NCI-H345 treated with DMSO at 0.1 percent for 48 hours (cell line): ENCODE results near the gene GDPD4.

Experiments
- DNase-seq: peaks from one replicate; lab custom pipeline; 2025; ENCODE audit not compliant: unreplicated experiment; lab: John Stamatoyannopoulos, UW

The GDPD4 gene

DNA sequence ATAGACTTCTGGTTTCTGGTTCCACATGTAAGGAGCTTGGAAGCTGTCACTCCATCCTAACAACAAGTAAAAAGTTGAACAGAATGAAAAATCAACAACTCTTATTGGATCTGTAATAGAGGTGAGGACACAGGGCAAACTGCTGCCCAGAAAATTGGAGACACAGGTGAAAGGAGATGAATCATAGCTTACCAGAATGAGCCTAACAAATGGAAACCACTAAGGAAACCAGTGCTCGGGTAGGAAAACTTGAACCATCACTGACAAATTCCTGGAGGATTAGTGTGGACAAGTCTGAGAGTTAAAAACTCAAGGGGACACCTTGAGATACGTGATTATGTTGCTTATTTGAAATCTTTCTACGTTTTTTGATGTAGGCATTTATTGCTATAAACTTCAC, 52.1 kb downstream of the GDPD4 start:
- DNase-seq: no peak

DNA sequence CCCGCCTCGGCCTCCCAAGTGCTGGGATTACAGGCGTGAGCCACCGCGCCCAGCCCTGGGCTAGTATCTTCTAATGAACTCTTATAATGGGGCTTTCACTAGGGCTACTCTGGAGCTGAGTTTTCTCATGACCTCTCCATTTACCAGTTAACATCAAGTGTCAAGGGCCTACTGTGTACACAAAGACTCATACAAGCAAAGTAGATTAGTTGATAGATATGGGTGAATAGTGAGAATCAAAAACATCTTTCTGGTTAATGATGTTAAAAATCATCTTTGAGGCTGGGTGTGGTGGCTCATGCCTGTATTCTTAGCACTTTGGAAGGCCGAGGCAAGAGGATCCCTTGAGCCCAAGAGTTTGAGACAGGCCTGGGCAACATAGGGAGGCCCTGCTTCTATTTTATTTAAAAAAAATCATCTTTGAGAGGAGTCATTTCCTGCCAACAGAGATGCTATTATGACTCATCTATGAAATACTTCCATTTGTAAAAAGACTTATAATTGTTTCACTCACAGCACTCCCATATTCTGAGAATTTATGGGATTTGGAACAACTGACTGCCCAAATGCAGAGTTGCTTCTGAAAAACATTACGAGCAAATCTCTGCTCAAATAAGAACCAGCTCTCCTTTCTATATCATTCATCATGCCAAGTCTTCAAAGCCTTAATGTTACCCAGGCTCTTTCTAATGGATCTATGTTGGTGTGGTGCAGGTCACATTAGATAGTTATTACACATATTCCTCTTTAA, 57.0 kb downstream of the GDPD4 start:
- no peak for DNase-seq

DNA sequence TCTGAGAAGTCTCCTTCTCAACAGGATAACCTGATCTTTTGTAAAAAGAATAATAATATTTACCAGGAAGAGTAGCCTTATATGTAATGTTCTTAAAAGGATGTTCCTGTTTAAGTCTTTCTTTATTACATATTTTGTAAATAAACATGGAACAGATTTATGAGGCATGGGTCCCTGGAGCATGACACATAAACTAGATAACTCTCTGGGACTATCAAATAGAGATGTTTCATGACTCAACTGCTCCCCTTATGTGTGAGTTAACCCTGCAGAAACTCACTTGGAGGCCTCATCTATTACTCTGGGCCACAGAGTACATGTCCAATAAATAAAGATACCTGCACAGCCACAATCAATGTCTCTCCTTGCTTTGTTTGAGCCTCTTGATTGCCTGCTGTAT, 64.6 kb downstream of the GDPD4 start:
- DNase-seq: no peak

DNA sequence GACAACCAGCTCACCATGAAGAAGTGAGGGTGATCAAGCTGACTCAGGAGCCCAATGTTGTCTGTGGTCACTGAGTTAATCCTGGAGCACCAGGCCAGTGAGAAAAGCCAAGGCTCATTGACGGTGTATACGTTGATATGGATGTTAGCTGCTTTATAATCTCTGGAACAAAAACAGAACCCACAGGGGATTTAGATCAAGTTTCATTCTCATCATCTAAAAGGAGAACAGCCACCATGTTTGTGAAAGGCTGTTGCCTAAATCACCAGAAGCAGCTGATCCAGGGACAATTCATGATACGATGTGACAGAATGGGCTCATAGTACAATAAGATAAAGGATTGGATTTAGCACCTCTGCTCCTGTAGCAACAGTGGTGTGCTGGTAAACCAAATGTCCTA, 68.5 kb downstream of the GDPD4 start:
- peak; percentile 6 for DNase-seq

DNA sequence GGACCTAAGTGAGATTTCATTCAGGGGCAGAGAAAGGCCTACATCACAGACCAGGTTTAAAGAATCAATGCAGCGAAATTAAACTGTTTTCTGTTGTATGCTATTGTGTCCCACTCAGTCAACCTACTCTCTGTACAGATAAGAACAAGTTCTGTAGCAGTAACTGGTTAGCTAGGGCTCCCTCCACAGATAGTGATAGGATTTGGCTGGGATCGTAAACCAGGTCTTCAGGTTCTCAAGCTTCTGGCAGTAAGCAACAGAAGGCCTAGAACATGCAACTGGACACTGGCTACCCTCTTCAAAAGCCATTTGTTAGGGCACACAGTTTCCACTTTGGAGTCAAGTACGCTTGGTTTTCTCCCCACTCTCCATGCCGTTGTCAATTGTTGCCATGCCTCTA, 69.2 kb downstream of the GDPD4 start:
- no peak for DNase-seq

DNA sequence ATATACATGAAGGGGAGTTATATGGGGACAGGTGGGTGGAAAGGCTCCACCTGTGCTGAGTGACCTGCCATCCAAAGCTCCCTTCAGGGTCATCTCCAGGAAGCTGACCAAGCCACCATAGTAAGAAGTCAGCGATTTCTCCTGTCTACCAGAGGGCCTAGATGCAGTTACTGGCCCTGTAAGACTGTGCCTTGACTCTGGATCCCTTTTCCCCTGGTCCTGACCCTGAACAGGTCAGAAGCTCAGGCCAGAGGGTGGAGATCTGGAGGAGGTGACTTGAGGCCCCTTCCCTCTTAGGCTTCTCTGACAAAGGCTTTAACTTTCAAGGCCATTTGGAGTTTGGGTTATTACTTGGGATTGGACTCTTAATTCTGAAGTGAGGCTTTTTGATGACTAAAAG, 69.7 kb downstream of the GDPD4 start:
- no peak for DNase-seq

DNA sequence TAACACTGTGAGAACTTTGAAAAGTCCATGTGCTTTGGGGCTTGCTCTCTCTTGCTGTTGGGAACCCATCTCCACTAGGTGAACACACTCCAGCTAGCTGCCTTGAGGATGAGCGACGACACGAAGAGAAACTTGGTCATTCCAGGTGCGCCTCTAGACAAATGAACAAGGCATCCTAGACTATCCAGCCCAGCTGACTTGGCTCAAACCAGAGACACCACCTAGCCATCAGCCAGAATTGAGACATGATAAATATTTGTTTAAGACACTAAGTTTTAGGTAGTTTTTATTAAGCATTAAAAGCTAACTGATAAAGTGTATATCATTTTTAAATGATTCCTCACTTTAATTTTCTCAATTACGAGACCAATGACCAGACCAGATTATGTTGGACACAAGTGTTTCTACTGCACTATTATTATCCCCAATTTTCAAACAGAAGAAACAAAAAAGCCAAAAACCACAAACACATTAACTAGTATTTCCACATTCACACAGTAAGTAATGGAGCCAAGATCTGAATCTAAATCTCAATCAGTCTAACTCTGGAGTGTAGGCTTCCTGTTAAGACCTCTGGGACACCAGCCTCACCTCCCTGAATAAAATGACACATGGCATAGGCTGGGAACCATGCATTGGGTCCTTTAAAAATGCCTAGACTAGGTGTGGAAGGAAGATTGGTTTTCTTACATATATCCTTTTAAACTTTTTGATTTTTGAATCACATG, 70.4 kb downstream of the GDPD4 start:
- no peak for DNase-seq

DNA sequence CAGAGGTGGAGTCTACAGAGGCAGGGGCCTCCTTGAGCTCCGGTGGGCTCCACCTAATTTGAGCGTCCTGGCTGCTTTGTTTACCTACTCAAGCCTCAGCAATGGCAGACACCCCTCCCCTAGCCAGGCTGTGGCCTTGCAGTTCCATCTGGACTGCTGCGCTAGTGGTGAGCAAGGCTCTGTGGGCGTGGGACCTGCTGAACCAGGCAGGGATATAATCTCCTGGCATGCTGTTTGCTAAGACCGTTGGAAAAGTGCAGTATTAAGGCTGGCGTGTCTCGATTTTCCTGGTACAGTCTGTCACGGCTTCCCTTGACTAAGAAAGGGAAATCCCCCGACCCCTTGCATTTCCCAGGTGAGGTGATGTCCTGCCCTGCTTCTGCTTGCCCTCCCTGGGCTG, 77.7 kb downstream of the GDPD4 start:
- DNase-seq: no peak

DNA sequence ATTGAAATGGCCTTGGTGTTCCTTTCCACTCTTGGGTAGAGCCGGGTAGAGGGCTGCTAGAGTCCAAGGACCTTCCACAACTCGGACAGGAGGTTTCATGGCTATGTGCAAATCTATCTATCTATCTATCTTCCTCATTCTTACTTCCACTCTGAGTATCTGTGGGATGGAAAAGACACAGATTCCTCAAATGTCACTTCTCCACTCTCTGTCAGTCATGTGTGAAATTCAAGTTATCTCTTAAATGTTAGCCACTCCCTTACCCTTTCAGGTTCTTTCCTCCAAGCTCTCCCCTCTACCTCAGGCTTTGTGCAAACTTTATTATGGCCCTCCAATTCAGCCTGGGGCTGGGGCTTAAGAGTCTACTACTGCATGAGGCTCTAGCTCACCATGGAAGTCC, 84.3 kb downstream of the GDPD4 start:
- no peak for DNase-seq

DNA sequence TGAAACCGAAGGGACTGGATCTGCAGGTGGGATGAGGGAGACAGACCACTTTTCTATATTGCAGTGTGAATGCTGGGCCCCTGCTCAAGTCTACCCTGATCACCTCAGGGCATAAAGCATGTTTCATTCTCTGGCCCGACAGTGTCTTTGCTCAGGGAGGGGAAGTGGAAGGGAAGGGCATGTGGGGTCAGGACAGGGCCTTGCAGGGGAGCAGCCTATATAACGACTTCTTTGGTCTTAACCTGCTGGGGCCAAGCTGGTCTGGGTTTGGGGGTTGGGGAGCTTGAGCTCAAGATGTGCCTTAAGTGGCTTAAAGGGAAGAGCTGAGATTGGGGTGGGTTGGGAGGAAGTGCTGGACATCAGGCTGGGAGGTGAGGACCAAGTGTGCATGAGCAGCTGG, 86.4 kb downstream of the GDPD4 start:
- no peak for DNase-seq

DNA sequence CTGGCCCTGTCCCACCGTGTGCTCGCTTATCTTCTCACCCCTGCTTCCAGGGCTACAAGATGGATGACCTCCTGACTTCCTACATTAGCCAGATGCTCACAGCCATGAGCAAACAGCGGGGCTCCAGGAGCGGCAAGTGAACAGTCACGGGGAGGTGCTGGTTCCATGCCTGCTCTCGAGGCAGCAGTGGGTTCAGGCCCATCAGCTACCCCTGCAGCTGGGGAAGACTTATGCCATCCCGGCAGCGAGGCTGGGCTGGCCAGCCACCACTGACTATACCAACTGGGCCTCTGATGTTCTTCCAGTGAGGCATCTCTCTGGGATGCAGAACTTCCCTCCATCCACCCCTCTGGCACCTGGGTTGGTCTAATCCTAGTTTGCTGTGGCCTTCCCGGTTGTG, 86.9 kb downstream of the GDPD4 start:
- DNase-seq: no peak

DNA sequence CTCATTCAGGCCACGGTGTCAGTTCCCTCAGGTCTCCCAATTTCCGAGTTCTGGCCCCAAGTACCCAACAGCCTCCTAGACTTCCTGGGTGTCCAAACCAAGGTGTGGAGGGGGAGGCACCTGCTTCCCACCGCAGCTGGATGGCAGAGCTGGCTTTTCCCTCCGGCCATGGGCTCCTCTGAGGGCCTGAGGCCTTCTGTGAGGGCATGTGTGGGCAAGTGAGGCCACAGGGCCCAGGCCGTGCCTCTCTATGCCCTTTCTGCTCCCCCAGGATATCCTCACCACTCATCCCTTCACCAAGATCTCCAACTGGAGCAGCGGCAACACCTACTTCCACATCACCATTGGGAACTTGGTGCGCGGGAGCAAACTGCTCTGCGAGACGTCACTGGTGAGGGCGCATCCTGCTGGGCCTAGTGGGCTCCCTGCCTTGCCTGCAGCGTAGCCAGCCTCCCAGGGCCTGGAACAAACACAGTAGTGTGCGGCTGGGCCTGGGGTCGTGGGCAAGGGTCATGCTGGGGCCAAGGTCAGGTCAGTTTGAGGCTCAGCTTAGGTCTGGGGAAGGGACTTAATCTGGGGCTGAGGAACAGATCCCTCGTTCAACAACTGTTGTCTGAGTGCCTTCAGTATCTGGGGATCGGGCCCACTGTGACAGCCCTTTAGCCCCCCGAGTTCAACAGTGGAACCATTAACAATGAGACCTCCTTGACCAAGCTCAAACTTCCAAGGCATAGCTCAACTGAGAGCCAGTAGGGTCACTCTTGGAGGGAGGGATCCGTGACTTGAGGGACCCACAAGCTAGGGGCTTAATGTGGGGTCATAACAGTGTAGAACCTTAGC, 87.7 kb downstream of the GDPD4 start:
- no peak for DNase-seq

DNA sequence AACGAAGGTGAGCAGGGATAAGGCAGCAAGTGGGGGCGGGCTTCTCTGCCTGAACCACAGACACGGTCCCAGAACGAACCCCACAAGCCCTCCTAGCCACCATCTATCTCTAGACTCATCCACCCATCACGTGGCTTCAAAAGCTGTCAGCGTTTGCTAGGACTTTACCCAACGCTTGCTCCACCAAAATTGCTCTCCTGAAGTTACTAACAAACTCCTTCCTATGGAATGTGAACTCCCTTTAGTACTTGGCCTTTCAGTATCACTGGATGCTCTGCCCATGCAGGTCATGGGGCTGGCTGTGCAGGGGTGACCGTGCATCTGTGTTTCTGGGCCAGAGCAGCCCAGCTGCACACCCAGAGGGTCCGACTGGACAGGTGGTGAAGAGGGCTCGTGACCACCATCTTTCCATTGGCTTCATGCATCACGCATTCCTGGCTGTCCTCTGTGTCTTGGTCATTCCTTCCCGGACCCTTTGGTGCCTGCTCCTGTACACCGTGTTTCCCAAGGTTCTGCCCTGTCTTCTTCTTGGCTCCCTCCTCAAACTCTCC, 88.4 kb downstream of the GDPD4 start:
- DNase-seq: no peak

DNA sequence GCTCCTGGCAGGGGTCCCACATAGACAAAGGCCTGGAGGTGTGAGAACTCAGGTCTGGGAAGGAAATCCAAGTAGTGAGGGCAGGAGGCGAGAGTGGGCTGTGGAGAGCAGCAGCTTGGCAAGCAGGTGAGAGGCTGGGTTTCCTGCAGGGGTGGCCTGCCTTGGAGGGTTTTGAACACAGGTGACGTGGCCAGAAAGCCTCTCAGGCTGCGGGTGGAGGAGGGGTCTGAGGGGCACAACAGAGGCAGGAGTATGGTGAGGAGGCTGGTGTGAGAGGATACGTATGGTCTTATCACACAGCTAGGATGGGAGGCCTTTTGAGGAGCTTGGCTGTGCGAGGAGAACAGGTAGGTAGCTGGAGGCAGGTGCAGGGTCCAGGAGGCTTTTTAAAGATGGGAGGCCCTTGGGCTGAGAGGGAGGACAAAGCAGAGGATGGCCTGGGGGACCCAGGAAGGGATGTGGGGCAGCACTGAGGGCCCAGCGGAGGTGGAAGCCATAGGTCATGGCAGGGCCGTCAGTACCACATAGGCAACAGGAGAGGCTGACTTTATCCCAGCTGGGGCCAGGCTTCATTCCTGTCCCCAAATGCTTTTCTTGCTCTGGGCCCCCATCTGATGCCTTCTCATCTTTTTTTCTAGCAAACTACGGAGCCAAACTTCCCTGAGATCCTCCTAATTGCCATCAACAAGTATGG, 89.0 kb downstream of the GDPD4 start:
- DNase-seq: no peak

DNA sequence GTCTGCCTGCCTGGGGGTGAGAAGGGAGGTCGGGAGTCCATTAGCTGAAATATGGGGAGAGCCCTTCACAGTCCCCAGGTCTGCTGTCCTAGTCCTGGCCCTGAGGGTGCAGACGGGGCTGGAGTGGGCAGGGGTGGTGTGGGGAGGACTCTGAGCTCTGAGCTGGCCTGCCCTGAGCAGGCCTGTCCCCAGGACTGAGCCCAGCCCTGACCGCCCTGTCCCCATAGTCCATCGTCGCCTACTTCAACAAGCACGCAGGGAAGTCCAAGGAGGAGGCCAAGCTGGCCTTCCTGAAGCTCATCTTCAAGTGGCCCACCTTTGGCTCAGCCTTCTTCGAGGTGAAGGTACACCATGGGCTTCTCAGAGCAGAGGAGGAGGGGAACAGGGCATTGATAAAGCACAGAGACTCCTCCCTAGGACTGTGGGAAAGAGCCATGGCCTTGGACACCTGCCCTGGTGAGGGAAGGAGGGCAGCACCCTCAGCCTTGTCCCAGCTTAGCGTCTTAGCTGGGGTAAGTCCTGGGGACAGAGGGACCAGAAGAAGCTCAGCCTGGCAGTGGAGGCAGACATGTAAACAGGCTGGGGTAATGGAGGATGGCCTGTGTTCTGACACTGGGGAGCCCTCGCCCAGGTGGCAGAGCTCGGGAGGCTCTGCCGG, 89.8 kb downstream of the GDPD4 start:
- DNase-seq: no peak

DNA sequence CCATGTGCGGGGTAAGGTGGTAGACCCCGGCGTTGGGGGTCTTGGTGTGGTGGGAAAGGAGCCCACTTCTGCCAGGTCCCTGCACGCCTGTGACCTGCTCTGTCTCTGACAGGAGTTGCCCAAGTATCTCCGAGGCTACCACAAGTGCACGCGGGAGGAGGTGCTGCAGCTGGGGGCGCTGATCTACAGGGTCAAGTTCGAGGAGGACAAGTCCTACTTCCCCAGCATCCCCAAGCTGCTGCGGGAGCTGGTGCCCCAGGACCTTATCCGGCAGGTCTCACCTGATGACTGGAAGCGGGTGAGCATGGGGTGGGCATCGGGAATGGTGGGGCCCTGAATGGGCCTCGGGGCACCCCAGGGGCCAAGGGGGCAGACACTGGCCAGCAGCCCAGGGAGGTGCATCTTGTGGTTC, 90.4 kb downstream of the GDPD4 start:
- DNase-seq: no peak

DNA sequence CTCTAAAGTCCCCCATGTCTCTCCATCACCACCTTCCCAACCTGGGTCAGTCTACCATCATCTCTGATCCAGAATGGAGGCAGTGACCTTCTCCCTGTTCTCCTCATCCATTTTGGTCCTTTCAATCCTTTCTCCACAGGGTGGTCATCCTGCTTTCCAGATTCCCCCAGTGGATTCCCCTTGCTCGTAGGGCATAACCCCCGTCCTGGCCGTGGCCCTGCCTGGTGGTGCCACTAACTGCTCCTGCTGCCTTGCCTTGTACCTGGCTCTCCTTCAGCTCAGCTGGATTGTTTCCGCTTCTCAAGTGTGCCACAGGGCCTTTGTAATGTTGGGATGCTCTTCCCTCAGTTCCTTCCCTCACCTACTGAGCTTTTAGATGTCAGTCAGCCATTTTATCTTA, 91.8 kb downstream of the GDPD4 start:
- DNase-seq: no peak

DNA sequence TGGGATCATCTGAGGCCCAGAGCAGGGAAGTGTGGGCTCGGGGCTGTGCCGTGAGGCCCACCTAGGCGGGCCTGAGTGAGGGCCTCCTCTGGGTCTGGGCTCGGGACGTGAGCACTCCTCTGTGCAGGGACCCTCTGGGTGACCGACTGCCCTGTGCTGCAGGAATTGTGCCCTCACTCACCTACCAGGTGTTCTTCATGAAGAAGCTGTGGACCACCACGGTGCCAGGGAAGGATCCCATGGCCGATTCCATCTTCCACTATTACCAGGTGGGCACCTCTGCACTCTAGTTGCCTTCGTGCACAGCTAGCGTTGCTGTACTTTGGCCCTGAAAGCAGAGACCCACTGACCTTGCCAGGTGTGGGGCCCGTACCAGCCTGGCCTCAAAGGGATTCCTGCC, 93.0 kb downstream of the GDPD4 start:
- DNase-seq: no peak

DNA sequence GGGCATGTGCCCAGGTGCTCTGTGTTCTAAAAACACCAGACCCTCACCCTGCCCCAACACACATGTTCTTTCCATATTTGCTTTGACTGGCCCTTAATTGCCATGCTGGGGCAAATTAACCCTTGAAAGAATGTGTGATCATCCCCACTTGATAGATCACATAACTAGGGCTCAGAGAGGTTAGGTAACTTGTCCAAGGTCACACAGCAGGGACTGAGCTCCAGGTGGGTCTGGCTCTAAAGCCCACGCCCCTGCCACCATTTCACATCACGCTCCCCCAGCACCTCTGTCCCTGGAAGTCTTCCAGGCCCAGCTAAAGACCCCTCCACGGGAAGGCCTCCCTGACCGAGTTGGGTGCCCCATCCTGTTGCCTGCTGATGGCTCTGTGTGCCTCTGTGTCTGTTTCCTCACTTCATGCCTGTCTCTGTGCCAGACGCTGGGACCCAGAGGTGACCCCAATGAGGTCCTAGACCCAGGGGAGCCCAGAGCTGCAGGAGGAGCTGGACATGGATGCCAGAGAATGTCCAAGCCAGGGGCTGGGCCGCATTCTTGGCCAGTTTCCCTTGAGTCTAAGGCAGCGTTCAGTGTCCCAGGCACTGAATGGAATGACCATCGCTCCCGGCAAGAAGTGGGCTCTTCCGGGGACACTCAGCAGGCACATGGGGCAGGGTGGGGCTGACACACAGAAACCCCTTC, 93.7 kb downstream of the GDPD4 start:
- no peak for DNase-seq

DNA sequence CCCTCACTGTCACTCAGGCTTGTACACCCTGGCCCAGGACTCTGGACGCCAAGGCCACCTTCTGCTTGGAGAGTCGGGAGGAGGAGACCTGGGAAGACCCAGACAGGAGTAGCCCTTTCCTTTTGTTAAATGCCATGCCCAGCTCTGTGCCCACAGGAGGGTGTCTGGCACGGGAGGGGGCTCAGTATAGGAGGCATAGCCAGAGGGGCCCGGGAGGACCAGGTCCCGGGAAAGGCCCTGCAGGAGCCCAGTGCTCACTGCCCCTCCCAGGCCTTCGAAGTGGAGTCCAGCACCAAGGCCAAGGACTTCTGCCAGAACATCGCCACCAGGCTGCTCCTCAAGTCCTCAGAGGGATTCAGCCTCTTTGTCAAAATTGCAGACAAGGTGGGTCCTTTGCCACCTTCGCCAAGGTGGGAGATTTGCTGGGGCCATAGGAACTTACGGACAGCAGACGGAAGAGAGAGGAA, 94.4 kb downstream of the GDPD4 start:
- DNase-seq: no peak
